Immature natural killer cell (primary cell): ENCODE data around the gene MYO1F. TPM values are rescaled to one million over a fixed set of nuclear protein-coding genes. Genes with fewer than 3 reads are reported as not detected.
A peak's percentile ranks its signal among the peaks of the same experiment; 100 is the strongest.
"Not testable (repeated sequence)": the region's sequence is repeated elsewhere in the genome, so short reads cannot be mapped to it uniquely, and the experiment has no call there.

Source experiments
- DNase-seq, 3 donors: peaks; one replicate each; pipeline ENCODE4 v3.0.0; 2022; ENCODE audit warnings: mixed read lengths in 1 of 3
- H3K27ac Mint-ChIP-seq, 6 donors: one replicate each; pipeline ENCODE4 v1.8.0; 2020; ENCODE audit warnings: mixed read lengths in 6 of 6, mild to moderate bottlenecking in 5 of 6, inconsistent platforms in 4 of 6, moderate library complexity in 3 of 6
- H3K27me3 Mint-ChIP-seq, 3 donors: one replicate each; pipeline ENCODE4 v1.8.0; 2020 to 2021; ENCODE audit warnings: low read depth in 3 of 3, mild to moderate bottlenecking in 3 of 3, mixed read lengths in 3 of 3, moderate library complexity in 3 of 3, inconsistent platforms in 1 of 3
- H3K36me3 Mint-ChIP-seq, 3 donors: one replicate each; pipeline ENCODE4 v1.8.0; 2020; ENCODE audit warnings: mixed read lengths in 3 of 3, inconsistent platforms in 2 of 3, mild to moderate bottlenecking in 2 of 3
- H3K4me1 Mint-ChIP-seq, 2 donors: one replicate each; pipeline ENCODE4 v1.8.0; 2020; ENCODE audit warnings: inconsistent platforms in 2 of 2, mild to moderate bottlenecking in 2 of 2, mixed read lengths in 2 of 2, moderate library complexity in 1 of 2
- H3K4me3 Mint-ChIP-seq, 5 donors: one replicate each; pipeline ENCODE4 v1.8.0; 2020; ENCODE audit warnings: mild to moderate bottlenecking in 5 of 5, mixed read lengths in 5 of 5, inconsistent platforms in 3 of 5, moderate library complexity in 3 of 5
- H3K9me3 Mint-ChIP-seq, 6 donors: one replicate each; pipeline ENCODE4 v1.8.0; 2020; ENCODE audit warnings: mild to moderate bottlenecking in 6 of 6, mixed read lengths in 6 of 6, inconsistent platforms in 4 of 6, moderate library complexity in 3 of 6
- polyA plus RNA-seq, 3 donors: library from polyadenylated mRNA; unstranded; fragments of 300-500 nt; fragmentation: Illumina TruSeq; gene quantifications; one replicate each; pipeline ENCODE4 v1.2.3, GENCODE V29; 2021

The MYO1F gene
- polyA plus RNA-seq, 3 donors from 2014 or later: 104 to 340 (median 110) TPM

DNA sequence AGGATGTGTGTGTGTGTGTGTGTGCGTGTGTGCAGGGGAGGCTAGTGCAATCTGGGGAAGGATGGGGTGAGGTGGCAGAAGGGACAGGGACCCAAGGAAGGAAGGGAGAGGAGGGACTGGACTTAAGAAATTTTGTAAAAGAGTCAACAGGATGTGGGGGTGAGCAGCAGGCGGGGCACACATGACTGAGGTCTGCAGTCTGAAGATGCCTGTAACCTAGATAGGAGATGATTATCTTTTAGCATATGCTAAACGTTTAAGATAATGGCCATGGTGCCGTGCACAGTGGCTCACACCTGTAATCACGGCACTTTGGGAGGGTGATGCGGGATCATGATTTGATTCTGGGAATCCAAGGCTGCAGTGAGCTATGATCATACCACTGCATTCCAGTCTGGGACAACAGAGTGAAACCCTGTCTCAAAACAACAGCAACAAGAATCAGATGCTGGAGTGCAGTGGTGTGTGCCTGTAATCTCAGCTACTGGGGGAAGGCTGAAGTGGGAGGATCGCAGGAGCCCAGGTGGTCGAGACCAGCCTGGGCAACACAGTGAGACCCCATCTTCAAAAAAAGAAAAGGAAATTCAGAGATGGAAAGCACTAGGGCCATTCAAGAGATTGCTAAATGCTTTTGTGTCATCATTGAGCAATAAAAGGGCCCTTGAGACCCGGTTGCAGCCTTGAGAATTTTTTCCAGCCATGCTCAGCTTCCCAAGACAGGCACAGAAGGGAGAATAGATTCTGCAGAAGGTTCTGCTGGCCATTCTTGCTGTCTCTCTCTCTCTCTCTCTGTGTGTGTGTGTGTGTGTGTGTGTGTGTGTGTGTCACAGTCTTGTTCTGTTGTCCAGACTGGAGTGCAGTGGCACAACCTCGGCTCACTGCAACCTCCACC is 59.4 kb downstream of the MYO1F start:
- DNase-seq: peak; percentile 55 to 69 (median 58)
- H3K4me3 Mint-ChIP-seq: peak overlapping the region; percentile 67 to 86 (median 81)
- peaks cover 0 to 14% (median 0%) of the 10 kb centered on the region in 3 donors for H3K36me3 Mint-ChIP-seq
- H3K27me3 Mint-ChIP-seq: peaks cover 25 to 67% (median 60%) of the 10 kb centered on the region in 3 donors
- peaks cover 51 to 63% of the 10 kb centered on the region in 2 donors for H3K4me1 Mint-ChIP-seq
- peak overlapping the region; percentile 90 to 96 (median 92) for H3K27ac Mint-ChIP-seq
- no peaks in the 10 kb centered on the region for H3K9me3 Mint-ChIP-seq

DNA sequence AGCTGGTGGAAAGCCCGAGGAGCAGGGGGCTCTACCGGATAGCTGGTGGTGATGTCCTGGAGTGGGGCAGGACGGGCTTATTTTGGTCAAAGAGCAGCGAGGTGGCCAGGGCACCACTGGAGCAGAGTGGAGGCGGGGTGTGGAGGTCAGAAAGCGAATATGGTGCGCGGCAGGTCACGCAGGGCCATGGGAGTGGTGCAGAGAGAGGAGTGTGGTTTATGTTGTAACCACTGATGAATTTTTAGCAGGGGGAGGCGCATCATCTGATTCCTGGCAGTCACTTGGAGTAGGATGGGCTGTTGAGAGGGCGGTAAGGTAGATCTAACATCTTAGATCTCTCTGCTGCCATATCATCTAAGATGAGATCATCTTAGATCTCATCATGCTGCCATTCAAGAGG is 61.9 kb downstream of the MYO1F start:
- Mint-ChIP-seq H3K27ac (peak overlapping the region; percentile 91 to 99 (median 94)), H3K36me3 (peaks cover 0 to 3% (median 0%) of the 10 kb centered on the region in 3 donors), H3K4me1 (peaks cover 51 to 67% of the 10 kb centered on the region in 2 donors), H3K4me3 (peak overlapping the region; percentile 85 to 98 (median 96)), H3K9me3 (no peaks in the 10 kb centered on the region), H3K27me3 (peaks cover 25 to 57% (median 47%) of the 10 kb centered on the region in 3 donors)
- peak; percentile 58 to 76 (median 63) for DNase-seq

DNA sequence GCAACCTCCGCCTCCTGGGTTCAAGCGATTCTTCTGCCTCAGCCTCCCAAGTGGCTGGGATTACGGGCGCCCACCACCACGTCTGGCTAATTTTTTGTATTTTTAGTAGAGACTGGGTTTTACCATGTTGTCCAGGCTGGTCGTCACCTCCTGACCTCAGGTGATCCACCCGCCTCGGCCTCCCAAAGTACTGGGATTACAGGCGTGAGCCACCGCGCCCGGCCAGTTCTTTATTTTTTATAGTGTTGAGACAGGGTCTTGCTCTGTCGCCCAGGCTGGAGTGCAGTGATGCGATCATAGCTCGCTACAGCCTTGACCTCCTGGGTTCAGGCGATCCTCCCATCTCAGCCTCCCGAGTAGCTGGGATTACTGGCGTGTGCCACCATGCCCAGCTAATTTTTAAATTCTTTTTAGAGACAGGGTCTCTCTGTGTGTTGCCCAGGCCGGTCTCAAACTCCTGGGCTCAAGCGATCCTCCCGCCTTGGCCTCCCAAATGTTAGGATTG is 62.7 kb downstream of the MYO1F start:
- peaks cover 51 to 67% of the 10 kb centered on the region in 2 donors for H3K4me1 Mint-ChIP-seq
- H3K36me3 Mint-ChIP-seq, H3K9me3 Mint-ChIP-seq, DNase-seq: not testable (repeated sequence)
- peak overlapping the region; percentile 85 to 98 (median 96) for H3K4me3 Mint-ChIP-seq
- peak overlapping the region; percentile 91 to 99 (median 94) for H3K27ac Mint-ChIP-seq
- peaks cover 25 to 57% (median 41%) of the 10 kb centered on the region in 3 donors for H3K27me3 Mint-ChIP-seq

DNA sequence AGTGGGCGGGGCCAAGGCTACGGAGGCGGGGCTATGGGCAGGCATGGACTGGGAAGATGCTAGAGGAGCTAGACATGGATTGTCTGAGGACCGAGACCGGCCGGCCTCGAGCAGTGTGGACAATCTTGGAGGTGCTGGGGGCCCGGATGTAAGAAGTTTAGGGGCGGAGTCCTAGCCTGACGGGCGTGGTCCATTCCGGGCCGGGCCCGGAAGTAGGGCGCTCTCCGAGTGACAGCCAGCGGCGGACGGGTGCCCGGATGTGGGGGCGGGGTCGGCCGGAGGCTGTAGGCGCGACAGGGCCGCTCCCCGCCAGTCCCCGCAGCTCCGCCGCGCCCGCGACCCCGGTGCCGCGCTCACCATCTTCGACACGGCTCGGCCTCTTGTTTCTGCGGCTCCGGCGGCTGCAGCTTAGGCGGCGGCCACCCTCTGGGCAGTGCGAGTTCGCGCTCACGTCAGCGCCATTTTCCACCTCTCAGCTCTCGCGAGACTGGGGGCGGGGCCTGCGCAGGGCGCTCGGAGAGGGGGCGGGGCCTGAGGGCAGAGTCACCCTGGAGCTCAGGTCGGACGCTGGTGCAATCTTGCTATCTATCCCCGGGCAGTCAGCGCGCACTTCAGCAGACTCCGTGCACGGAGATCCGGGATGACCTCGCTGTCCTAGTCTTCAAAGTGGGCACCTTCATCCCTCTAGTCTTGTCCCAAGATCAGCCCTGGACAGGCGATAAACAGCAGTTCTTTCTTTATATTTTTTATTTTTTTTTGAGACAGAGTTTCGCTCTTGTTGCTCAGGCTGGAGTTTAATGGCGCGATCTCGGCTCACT is 63.3 kb downstream of the MYO1F start, which contains the start of gene ZNF414:
TSS of gene ZNF414 (minus strand) at position 481 of the 818 bp plus-strand sequence. CDS start at position 360, 121 bp downstream.
- Mint-ChIP-seq H3K27ac (peak within 1 kb of the TSS; percentile 91 to 99 (median 94)), H3K4me3 (peak within 1 kb of the TSS; percentile 85 to 98 (median 96)), H3K9me3 (no peaks in the 10 kb centered on the region)

DNA sequence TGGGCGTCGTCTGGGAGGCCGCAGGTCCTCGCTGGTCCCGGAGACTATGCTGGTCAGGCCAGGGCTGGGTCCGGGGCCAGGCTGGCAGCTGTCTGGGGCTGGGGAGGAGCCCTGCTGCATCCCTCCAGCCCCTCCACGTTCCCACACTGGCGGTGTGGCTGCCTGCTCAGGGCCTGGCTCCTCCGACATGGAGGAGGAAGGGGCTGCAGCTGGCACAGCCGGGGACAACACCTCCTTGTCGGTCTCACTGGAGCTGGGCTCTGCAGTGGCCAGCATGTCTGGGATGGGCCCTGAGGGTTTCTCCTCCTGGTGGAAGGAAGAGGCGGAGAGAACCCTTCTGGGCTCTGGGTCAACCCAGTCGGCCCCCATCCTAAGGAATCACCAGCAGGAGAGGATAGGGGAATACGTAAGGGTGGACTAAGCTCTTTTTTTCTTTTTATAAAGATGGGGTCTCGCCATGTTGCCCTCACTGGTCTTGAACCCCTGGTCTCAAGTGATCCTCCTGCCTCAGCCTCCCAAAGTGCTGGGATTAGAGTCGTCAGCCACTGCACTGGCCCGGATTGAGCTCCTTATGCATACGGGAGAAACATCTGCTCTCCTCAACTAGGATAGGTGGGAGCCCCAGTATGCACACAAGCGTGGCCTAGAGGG is 64.1 kb downstream of the MYO1F start:
- H3K27me3 Mint-ChIP-seq: peaks cover 23 to 45% (median 31%) of the 10 kb centered on the region in 3 donors
- DNase-seq: no peak

More for the DNA sequence above, 63.3 kb downstream of the MYO1F start, which contains the start of gene ZNF414:
- H3K27me3 Mint-ChIP-seq: peaks cover 25 to 51% (median 38%) of the 10 kb centered on the region in 3 donors
- H3K36me3 Mint-ChIP-seq: peaks cover 0 to 3% (median 0%) of the 10 kb centered on the region in 3 donors
- peak; percentile 98 for DNase-seq
- H3K4me1 Mint-ChIP-seq: peaks cover 50 to 62% of the 10 kb centered on the region in 2 donors

DNA sequence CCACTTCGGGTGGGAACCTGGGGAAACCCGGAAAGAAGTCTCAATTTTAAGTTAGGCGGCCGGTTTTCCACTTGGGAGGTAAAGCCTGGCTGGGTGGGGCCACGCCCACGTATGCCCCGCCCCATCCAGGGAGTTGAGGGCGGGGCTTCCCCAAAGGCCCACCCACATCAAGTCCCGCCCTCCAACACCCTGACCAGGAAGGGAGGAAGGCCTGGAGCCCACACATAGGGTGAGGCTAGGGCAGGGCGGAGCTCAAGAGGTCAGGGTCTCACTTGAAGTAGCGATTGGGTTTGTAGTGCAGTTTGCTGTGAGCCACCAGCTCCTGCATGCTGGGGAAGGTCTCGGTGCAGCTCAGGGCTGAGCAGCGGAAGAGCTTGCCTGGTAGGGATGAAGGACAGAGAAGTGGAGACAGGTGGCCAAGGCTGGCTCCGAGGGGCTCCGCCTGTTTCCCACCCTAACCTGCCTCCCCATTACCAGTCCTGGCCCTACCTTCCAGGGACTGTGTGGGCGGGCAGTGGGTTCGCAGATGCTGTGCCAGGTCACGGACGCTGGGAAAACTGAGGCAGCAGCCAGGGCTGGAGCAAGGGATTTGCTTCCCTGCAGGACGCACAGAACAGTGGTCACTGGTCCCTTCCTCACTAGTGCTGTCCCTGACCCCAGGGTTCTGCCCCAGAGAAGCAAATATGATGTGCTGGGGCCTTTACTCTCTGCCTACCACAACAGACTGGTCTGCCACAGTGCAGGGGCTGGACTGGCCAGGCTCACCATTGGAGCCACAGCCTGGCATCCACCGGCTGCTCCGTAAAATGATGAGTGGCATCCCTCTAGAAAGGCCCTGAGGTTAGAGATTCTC is 64.9 kb downstream of the MYO1F start:
- H3K4me1 Mint-ChIP-seq: peaks cover 34 to 48% of the 10 kb centered on the region in 2 donors
- peaks cover 19 to 44% (median 29%) of the 10 kb centered on the region in 3 donors for H3K27me3 Mint-ChIP-seq
- H3K9me3 Mint-ChIP-seq: no peaks in the 10 kb centered on the region
- H3K4me3 Mint-ChIP-seq: peak overlapping the region; percentile 46 to 74 (median 58)
- no peak for DNase-seq
- peaks cover 0 to 3% (median 3%) of the 10 kb centered on the region in 3 donors for H3K36me3 Mint-ChIP-seq
- H3K27ac Mint-ChIP-seq: peak overlapping the region; percentile 30 to 82 (median 48)

More for the DNA sequence above, 64.1 kb downstream of the MYO1F start:
- Mint-ChIP-seq H3K4me1 (peaks cover 42 to 56% of the 10 kb centered on the region in 2 donors), H3K9me3 (no peaks in the 10 kb centered on the region), H3K27ac (peak overlapping the region; percentile 91 to 99 (median 94)), H3K36me3 (peaks cover 0 to 3% (median 0%) of the 10 kb centered on the region in 3 donors), H3K4me3 (peak overlapping the region; percentile 85 to 98 (median 96))

DNA sequence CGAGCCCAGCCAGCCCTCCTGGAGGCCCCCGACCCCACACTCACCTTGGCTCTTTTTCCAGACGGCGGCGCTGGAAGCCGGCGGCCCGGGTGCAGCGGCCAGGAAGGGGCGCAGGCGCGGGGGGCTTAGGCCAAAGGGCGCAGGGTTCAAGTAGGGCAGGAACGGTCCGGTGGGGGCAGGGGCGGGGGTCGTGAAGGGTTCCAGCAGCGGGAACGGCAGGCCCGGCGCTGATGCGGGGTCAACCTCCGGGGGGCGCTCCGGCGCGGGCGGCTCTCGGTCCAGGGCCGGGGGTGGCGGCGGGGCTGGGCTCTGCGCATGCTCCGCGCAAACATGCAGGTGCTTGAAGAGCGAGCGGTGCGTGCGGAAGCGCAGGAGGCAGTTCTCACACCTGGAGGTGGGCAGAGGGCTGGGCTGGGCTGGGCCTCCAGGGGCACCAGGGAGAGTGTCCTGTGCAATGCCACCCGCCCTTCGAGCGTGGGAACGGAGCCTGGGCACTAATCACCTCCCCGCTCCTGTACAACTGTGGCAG is 65.6 kb downstream of the MYO1F start:
- no peak for DNase-seq
- Mint-ChIP-seq H3K9me3 (no peaks in the 10 kb centered on the region), H3K27me3 (peaks cover 21 to 42% (median 29%) of the 10 kb centered on the region in 3 donors), H3K27ac (no peak overlapping the region), H3K4me1 (peaks cover 29 to 43% of the 10 kb centered on the region in 2 donors), H3K36me3 (peaks cover 0 to 3% (median 3%) of the 10 kb centered on the region in 3 donors), H3K4me3 (no peak overlapping the region)

DNA sequence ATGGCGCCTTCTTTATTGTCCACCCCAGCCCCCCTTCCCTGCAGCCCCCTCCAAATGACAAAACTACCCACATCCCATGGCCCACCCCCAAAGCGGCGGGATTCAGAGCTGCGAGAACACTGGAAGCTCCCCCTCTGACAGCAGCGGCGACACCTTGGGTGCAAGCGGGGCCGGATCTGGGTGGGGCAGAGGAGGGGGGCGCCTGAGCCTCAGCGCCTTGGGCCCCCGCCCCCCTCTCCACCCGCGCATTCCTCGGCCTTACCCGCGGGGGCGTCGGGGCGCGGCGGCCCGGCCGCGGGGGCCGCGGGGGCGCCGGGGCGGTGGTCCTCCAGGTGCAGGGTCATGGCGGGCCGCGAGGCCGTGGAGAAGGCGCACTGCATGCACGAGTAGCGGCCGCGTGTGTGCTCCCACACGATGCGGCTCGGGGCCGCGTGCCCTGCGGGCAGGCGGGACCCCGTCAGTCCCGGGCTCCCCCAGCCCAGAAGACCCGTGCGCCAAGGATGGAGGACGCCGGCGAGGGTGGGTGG is 66.6 kb downstream of the MYO1F start:
- Mint-ChIP-seq H3K4me1 (peaks cover 30 to 40% of the 10 kb centered on the region in 2 donors), H3K9me3 (no peaks in the 10 kb centered on the region), H3K27ac (no peak overlapping the region), H3K4me3 (no peak overlapping the region), H3K27me3 (peaks cover 20 to 35% (median 27%) of the 10 kb centered on the region in 3 donors), H3K36me3 (peaks cover 0 to 3% (median 3%) of the 10 kb centered on the region in 3 donors)
- no peak for DNase-seq

DNA sequence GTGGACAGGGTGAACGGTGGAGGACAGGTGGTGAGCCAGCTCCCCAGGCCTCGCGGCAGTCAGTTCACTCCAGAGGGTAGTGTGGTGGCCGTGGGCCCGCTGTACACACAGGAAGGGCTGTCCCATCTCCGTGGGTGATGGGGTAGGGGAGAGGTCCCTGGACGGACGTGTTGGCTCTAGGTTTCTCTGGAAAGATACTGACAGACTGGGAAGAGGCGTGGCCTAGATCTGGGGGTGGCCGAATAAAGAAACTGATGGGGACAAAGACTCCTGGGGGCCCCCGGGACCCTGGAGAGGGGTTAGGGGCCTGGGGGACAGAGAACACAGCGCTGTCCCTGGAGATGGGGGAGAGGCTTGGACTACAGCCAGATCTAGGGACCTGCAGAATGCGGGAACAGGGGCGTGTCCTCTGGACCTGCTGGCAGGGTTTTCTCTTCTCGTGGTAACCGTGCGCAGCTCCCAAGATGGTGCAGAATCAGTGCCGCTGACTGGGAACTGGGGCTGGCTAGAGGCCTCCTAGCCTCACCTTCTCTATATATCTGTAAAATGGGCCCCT is 70.8 kb downstream of the MYO1F start:
- Mint-ChIP-seq H3K27ac (peak overlapping the region in 2 of 6 donors; percentile 23 to 58), H3K36me3 (peaks cover 0 to 3% (median 0%) of the 10 kb centered on the region in 3 donors), H3K27me3 (peaks cover 3 to 14% (median 10%) of the 10 kb centered on the region in 3 donors), H3K9me3 (no peaks in the 10 kb centered on the region), H3K4me3 (peak overlapping the region; percentile 79 to 90 (median 88)), H3K4me1 (peaks cover 27 to 33% of the 10 kb centered on the region in 2 donors)
- DNase-seq: no peak

DNA sequence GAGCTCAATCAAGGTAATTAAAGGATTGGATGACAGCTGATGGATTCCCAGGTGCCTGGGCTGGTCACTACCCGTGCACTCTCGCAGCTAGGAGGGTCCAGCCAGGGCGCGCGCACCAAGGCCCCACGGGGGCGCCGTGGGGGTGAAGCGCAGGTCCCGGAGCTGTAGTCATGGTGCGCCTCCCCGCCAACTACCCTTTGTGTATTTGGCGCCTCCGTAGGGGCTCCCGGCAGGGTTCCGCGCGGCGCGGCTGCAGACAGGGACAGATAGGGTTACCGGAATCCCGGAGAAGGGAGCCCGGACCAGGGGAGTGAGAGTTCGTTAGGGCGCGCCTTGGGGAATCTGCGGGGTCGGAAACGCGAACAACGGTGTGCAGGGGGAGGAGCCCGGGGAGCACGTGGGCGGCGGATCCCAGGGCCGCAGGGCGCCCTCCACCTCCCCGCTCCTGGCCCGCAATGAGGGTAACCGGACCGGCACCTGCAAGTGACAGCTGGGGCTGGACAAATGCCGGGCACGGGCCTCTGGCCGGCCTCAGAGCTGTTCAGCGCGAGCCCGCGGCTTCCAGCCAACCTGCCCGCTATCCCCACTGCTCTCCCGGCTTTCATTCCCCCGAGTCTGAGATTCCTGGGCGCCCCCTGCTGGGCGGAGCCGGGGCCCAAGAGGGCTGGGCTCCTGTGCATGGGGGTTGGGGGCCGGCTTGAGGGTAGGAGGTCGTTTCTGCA is 71.4 kb downstream of the MYO1F start:
- peaks cover 31 to 36% of the 10 kb centered on the region in 2 donors for H3K4me1 Mint-ChIP-seq
- H3K4me3 Mint-ChIP-seq: peak overlapping the region; percentile 79 to 90 (median 88)
- H3K9me3 Mint-ChIP-seq: no peaks in the 10 kb centered on the region
- DNase-seq: peak; percentile 54 to 60 (median 56)
- H3K27me3 Mint-ChIP-seq: peaks cover 3 to 14% (median 10%) of the 10 kb centered on the region in 3 donors
- peak overlapping the region in 2 of 6 donors; percentile 55 to 58 for H3K27ac Mint-ChIP-seq
- H3K36me3 Mint-ChIP-seq: peaks cover 0 to 3% (median 0%) of the 10 kb centered on the region in 3 donors

DNA sequence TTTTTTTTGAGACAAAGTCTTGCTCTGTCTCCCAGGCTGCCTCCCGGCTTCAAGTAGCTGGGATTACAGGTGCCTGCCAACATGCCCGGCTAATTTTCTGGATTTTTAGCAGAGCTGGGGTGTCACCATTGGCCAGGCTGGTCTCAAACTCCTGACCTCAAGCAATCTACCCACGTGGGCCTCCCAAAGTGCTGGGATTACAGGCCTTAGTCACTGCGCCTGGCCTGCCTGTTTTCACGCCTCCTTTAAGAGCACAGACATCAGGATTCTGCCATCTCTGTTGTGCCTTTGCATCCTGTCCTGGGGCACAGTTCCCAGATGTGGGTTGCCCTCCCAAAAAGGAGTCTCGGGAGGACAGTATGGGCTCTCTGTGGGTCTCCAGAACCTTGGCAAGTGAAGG is 72.3 kb downstream of the MYO1F start:
- peaks cover 5 to 14% (median 12%) of the 10 kb centered on the region in 3 donors for H3K27me3 Mint-ChIP-seq
- no peak for DNase-seq
- no peaks in the 10 kb centered on the region for H3K9me3 Mint-ChIP-seq
- H3K4me3 Mint-ChIP-seq: peak overlapping the region; percentile 54 to 77 (median 69)
- peaks cover 39 to 43% of the 10 kb centered on the region in 2 donors for H3K4me1 Mint-ChIP-seq
- peaks cover 0 to 9% (median 0%) of the 10 kb centered on the region in 3 donors for H3K36me3 Mint-ChIP-seq
- H3K27ac Mint-ChIP-seq: peak overlapping the region in 1 of 6 donors; percentile 21
